Stimulated activated naive CD4-positive, alpha-beta T cell (primary cell): ENCODE measurements around the gene PTPRN2.

Experiments used
- DNase-seq, 6 experiments: peaks; one replicate each; lab custom pipeline; 2025; lab: John Stamatoyannopoulos, UW

The PTPRN2 gene

GRCh38 chr7:157548691-157549303, 1038.8 kb downstream of the PTPRN2 start:
- DNase-seq: no peak

GRCh38 chr7:157547611-157548010, 1040.0 kb downstream of the PTPRN2 start:
- no peak for DNase-seq

- DNase-seq: no peak
Measured at GRCh38 chr7:157547102-157547501, 1040.5 kb downstream of the PTPRN2 start.

GRCh38 chr7:157545681-157546060, 1042.0 kb downstream of the PTPRN2 start:
- DNase-seq: no peak

- no peak for DNase-seq
Measured at GRCh38 chr7:157544980-157545680, 1042.5 kb downstream of the PTPRN2 start.

- no peak for DNase-seq
Measured at GRCh38 chr7:157544226-157544625, 1043.4 kb downstream of the PTPRN2 start.

GRCh38 chr7:157543791-157544190, 1043.8 kb downstream of the PTPRN2 start:
- no peak for DNase-seq

- no peak for DNase-seq
Measured at GRCh38 chr7:157543276-157543675, 1044.3 kb downstream of the PTPRN2 start.

- DNase-seq: no peak
Measured at GRCh38 chr7:157542068-157543021, 1045.3 kb downstream of the PTPRN2 start.

- DNase-seq: no peak
Measured at GRCh38 chr7:157541295-157542067, 1046.1 kb downstream of the PTPRN2 start.

- no peak for DNase-seq
Measured at GRCh38 chr7:157540606-157541294, 1046.9 kb downstream of the PTPRN2 start.

GRCh38 chr7:157540020-157540419, 1047.6 kb downstream of the PTPRN2 start:
- DNase-seq: no peak

GRCh38 chr7:157539521-157539920, 1048.1 kb downstream of the PTPRN2 start:
- no peak for DNase-seq

GRCh38 chr7:157538735-157539134, 1048.9 kb downstream of the PTPRN2 start:
- no peak for DNase-seq

- no peak for DNase-seq
Measured at GRCh38 chr7:157538321-157538720, 1049.3 kb downstream of the PTPRN2 start.

GRCh38 chr7:157537056-157537455, 1050.6 kb downstream of the PTPRN2 start:
- DNase-seq: no peak

- no peak for DNase-seq
Measured at GRCh38 chr7:157532068-157532467, 1055.6 kb downstream of the PTPRN2 start.

GRCh38 chr7:157529768-157530560, 1057.7 kb downstream of the PTPRN2 start:
- DNase-seq: no peak

GRCh38 chr7:157528785-157529341, 1058.8 kb downstream of the PTPRN2 start:
- no peak for DNase-seq

GRCh38 chr7:157527686-157528085, 1059.9 kb downstream of the PTPRN2 start:
- DNase-seq: no peak
